HCT116 (cell line): Measurements from ENCODE around the gene HDAC5. TPM values are rescaled to one million over a fixed set of nuclear protein-coding genes. Genes with fewer than 3 reads are reported as not detected.

ENCODE experiments used
- ATAC-seq: fragments of 200-7000 bp; cut with Tn5 transposase; 2 replicates; pipeline ENCODE4 v1.9.1; 2020; ENCODE audit warnings: mild to moderate bottlenecking, moderate library complexity
- BruUV-seq: library from RNA; stranded (reverse); fragments of 400-500 nt; replicated peaks from 2 replicates; lab custom pipeline; 2021; lab: Mats Ljungman, UMichigan
- CTCF ChIA-PET: fragments of 300-600 bp; sonication (Branson Sonifier 250); formaldehyde crosslinking; loops from one replicate; lab custom pipeline; 2021; ENCODE audit warnings: antibody characterized with exemption; lab: Charles Lee
- POLR2A ChIA-PET: fragments of 300-600, 350-600 bp; sonication (Branson Sonifier 250); formaldehyde crosslinking; loops from one replicate; lab custom pipeline; 2021; ENCODE audit warnings: antibody characterized with exemption; lab: Charles Lee
- RAD21 ChIA-PET, 2 experiments: fragments of 300-600 bp; sonication (Branson Sonifier 250); formaldehyde crosslinking; loops; one replicate each; lab custom pipeline; 2023; ENCODE audit warnings: low total read pairs in 2 of 2; ENCODE audit not compliant: uncharacterized antibody in 2 of 2, unreplicated experiment in 2 of 2, low non-redundant PET in 1 of 2; lab: Charles Lee
- DNase-seq: peaks from one replicate; pipeline ENCODE4 v3.0.0-alpha.2; 2010; ENCODE audit warnings: low read depth, low spot score
- H2AFZ ChIP-seq: fragments of 200-600 bp; shearing (Covaris generic), sonication (generic); 2 replicates; pipeline ENCODE4 v1.6.1; 2017; ENCODE audit warnings: low read depth, mixed run types, mixed read lengths, antibody characterized with exemption, low read length; ENCODE audit not compliant: poor library complexity, severe bottlenecking
- H3K27ac ChIP-seq: 2 replicates; pipeline ENCODE4 v1.5.1; 2012; ENCODE audit warnings: low read depth, low read length
- H3K27me3 ChIP-seq: fragments of 200-600 bp; sonication (generic); 2 replicates; pipeline ENCODE4 v1.6.1; 2016; ENCODE audit warnings: mixed run types, low read length, mixed read lengths; ENCODE audit not compliant: insufficient read depth
- H3K36me3 ChIP-seq, 2 experiments: fragments of 200-500 bp in 1 of 2; fragments of 200-600 bp in 1 of 2; sonication (Bioruptor generic) in 1 of 2; sonication (generic) in 1 of 2; 2 replicates each; pipeline versions ENCODE4 v1.5.1 to v1.6.1; 2014 to 2016; ENCODE audit warnings: low read length in 2 of 2, inconsistent platforms in 1 of 2, mixed read lengths in 1 of 2, mixed run types in 1 of 2; ENCODE audit not compliant: insufficient read depth in 2 of 2, control insufficient read depth in 1 of 2
- H3K4me1 ChIP-seq, 2 experiments: fragments of 200-600 bp in 1 of 2; sonication (generic) in 1 of 2; 2 replicates each; pipeline versions ENCODE4 v1.5.1 to v1.6.1; 2012 to 2017; ENCODE audit warnings: low read length in 2 of 2, inconsistent platforms in 1 of 2, mild to moderate bottlenecking in 1 of 2, mixed read lengths in 1 of 2, mixed run types in 1 of 2, moderate library complexity in 1 of 2; ENCODE audit not compliant: insufficient read depth in 2 of 2, control insufficient read depth in 1 of 2
- H3K4me2 ChIP-seq: fragments of 200-600 bp; sonication (generic); 2 replicates; pipeline ENCODE4 v1.6.1; 2017; ENCODE audit warnings: mixed run types, low read length, mixed read lengths
- H3K4me3 ChIP-seq, 2 experiments: fragments of 200-600 bp in 1 of 2; sonication (generic) in 1 of 2; replicated peaks in 1 of 2; 2 replicates each; pipeline ENCODE4 v1.5.1; 2011 to 2016; ENCODE audit warnings: low read length in 2 of 2, control low read depth in 1 of 2, low read depth in 1 of 2, mild to moderate bottlenecking in 1 of 2, mixed read lengths in 1 of 2, mixed run types in 1 of 2
- H3K79me2 ChIP-seq: fragments of 200-600 bp; sonication (generic); 2 replicates; pipeline ENCODE4 v1.6.1; 2017; ENCODE audit warnings: mild to moderate bottlenecking, mixed run types, low read length, moderate library complexity, mixed read lengths; ENCODE audit not compliant: insufficient read depth
- H3K9ac ChIP-seq: fragments of 200-600 bp; sonication (generic); 2 replicates; pipeline ENCODE4 v1.6.1; 2016; ENCODE audit warnings: low read length, mixed read lengths
- H3K9me2 ChIP-seq: fragments of 200-600 bp; sonication (generic), shearing (Covaris generic); 2 replicates; pipeline ENCODE4 v1.6.1; 2017; ENCODE audit warnings: mixed run types, mild to moderate bottlenecking, moderate library complexity; ENCODE audit not compliant: insufficient read depth
- H3K9me3 ChIP-seq, 2 experiments: fragments of 200-500 bp in 1 of 2; fragments of 200-600 bp in 1 of 2; sonication (Bioruptor generic) in 1 of 2; sonication (generic) in 1 of 2; 2 replicates each; pipeline ENCODE4 v1.6.1; 2014 to 2017; ENCODE audit warnings: low read length in 2 of 2, mixed read lengths in 2 of 2, inconsistent platforms in 1 of 2, low read depth in 1 of 2, mild to moderate bottlenecking in 1 of 2, mixed run types in 1 of 2, moderate library complexity in 1 of 2; ENCODE audit not compliant: control insufficient read depth in 1 of 2, insufficient read depth in 1 of 2
- H4K20me1 ChIP-seq: fragments of 200-600 bp; sonication (generic), shearing (Covaris generic); 2 replicates; pipeline ENCODE4 v1.6.1; 2017; ENCODE audit warnings: mixed run types, mild to moderate bottlenecking, moderate library complexity; ENCODE audit not compliant: insufficient read depth
- ATF3 ChIP-seq: IDR thresholded peaks from 2 replicates; pipeline ENCODE4 v1.6.1; 2012
- ELF1 ChIP-seq: IDR thresholded peaks from 2 replicates; pipeline ENCODE4 v1.6.1; 2012; ENCODE audit warnings: low read depth, borderline replicate concordance
- EZH2 ChIP-seq: fragments of 200-600 bp; sonication (generic); IDR thresholded peaks from 2 replicates; pipeline ENCODE4 v1.6.1; 2017; ENCODE audit warnings: antibody characterized with exemption, mixed run types
- JUND ChIP-seq: IDR thresholded peaks from 2 replicates; pipeline ENCODE4 v1.6.1; 2012
- POLR2A ChIP-seq: IDR thresholded peaks from 2 replicates; pipeline ENCODE4 v1.7.0; 2011; ENCODE audit warnings: borderline replicate concordance; ENCODE audit not compliant: insufficient read depth, insufficient read length; ENCODE audit errors: extremely low read depth
- POLR2AphosphoS5 ChIP-seq: IDR thresholded peaks from 2 replicates; pipeline ENCODE4 v1.6.1; 2011; ENCODE audit warnings: mild to moderate bottlenecking, low read depth, low read length, moderate library complexity
- RAD21 ChIP-seq: IDR thresholded peaks from 2 replicates; pipeline ENCODE4 v1.6.1; 2012; ENCODE audit warnings: low read depth, mild to moderate bottlenecking
- SIN3A ChIP-seq: IDR thresholded peaks from 2 replicates; pipeline ENCODE4 v1.6.1; 2012; ENCODE audit warnings: low read depth
- SP1 ChIP-seq: IDR thresholded peaks from 2 replicates; pipeline ENCODE4 v1.6.1; 2012; ENCODE audit warnings: low read depth
- TCF7L2 ChIP-seq: IDR thresholded peaks from 2 replicates; pipeline ENCODE4 v1.7.0; 2011; ENCODE audit warnings: borderline replicate concordance, inconsistent platforms; ENCODE audit not compliant: insufficient read depth, insufficient read length; ENCODE audit errors: extremely low read depth
- YY1 ChIP-seq: IDR thresholded peaks from 2 replicates; pipeline ENCODE4 v1.6.1; 2011; ENCODE audit warnings: low read length, low read depth, moderate library complexity, mild to moderate bottlenecking; ENCODE audit not compliant: insufficient replicate concordance; ENCODE audit errors: extremely low read depth
- ZFX ChIP-seq: fragments of 450-650 bp; IDR thresholded peaks from 2 replicates; pipeline ENCODE4 v1.6.1; 2017
- intact Hi-C: fragments of 100-400 bp; cut with micrococcal nuclease; formaldehyde crosslinking; loops from 2 replicates; pipeline ENCODE4 v1.10.0; 2022
- total RNA-seq: library from RNA; stranded (reverse); gene quantifications from one replicate; pipeline ENCODE4 v1.2.1, GENCODE V29; 2021; ENCODE audit not compliant: unreplicated experiment
- TF ChIP-seq, protein P1 (sequence below): IDR thresholded peaks from 2 replicates; pipeline ENCODE4 v1.6.1; 2012
- TF ChIP-seq, protein P2 (sequence below): IDR thresholded peaks from 2 replicates; pipeline ENCODE4 v1.6.1; 2012; ENCODE audit warnings: low read depth

HDAC5 gene
- total RNA-seq, 1 experiment from 2014 or later, result 32.9 TPM

DNA sequence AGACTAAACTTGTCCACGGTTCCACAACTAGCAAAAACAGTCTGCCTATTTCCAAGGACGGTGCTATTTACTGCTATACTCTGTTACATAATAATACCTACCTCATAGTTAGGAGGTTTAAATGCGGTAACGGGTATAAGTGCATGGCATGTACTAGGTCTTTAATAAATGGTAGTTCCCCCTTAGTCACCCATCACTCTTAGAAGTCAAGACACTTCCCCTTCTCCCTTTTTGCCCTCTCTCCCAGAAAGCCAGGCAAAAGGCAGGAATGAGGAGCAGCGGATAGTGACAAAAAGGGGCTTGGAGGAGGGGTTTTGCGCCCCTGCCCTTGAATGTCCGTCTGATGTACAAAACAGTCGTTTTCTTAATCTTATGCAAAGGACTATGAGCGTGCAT, 55.9 kb downstream of the HDAC5 start:
- Histone ChIP-seq H3K9ac (no peak overlapping the region), H3K27ac (peak overlapping the region; percentile 93; the same call in 1 of the 2 replicates), H2AFZ (no peak overlapping the region), H3K4me1 (peaks cover 18 to 50% of the 10 kb centered on the region in 2 experiments), H4K20me1 (no peaks in the 10 kb centered on the region), H3K79me2 (peaks cover 58% of the 10 kb centered on the region), H3K4me2 (no peak overlapping the region), H3K4me3 (no peak overlapping the region), H3K36me3 (peaks cover 14 to 19% of the 10 kb centered on the region in 2 experiments), H3K9me2 (no peaks in the 10 kb centered on the region)
- ChIA-PET RAD21 (no interaction called here), POLR2A (no interaction called here), CTCF (no interaction called here)
- BruUV-seq, result no TSS peak
- no peak for DNase-seq
- intact Hi-C loops, result no loop called here
- no peak for TF ChIP-seq RAD21
- TF ChIP-seq ZFX, result no peak
- TF ChIP-seq SIN3A, result no peak
- no peak for TF ChIP-seq EZH2
- no peak for TF ChIP-seq JUND
- TF ChIP-seq ATF3, result no peak
- TF ChIP-seq SP1, result no peak
- TF ChIP-seq, protein P1, sequence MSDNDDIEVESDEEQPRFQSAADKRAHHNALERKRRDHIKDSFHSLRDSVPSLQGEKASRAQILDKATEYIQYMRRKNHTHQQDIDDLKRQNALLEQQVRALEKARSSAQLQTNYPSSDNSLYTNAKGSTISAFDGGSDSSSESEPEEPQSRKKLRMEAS, result no peak
- TF ChIP-seq YY1, result no peak
- TF ChIP-seq, all 23 proteins: peak for 0
- no peaks in the 10 kb centered on the region for H3K27me3 ChIP-seq
- no peaks in the 10 kb centered on the region for H3K9me3 ChIP-seq
- no peak for ATAC-seq

- Histone ChIP-seq H4K20me1 (no peaks in the 10 kb centered on the region), H3K36me3 (peaks cover 22 to 28% of the 10 kb centered on the region in 2 experiments), H3K79me2 (peaks cover 59% of the 10 kb centered on the region), H3K9me2 (no peaks in the 10 kb centered on the region), H3K4me2 (peak within 1 kb of the TSS; percentile 99), H3K9me3 (no peaks in the 10 kb centered on the region), H3K27me3 (no peaks in the 10 kb centered on the region), H3K4me1 (peaks cover 14 to 41% of the 10 kb centered on the region in 2 experiments), H3K27ac (peak within 1 kb of the TSS; percentile 93), H3K4me3 (peak within 1 kb of the TSS; percentile 98 to 99), H3K9ac (peak within 1 kb of the TSS; percentile 99), H2AFZ (no peak within 1 kb of the TSS)
- no TSS peak for BruUV-seq
- RAD21 ChIA-PET, result no interaction called here
- TF ChIP-seq POLR2AphosphoS5, result peak; percentile 67
- TF ChIP-seq, protein P2, sequence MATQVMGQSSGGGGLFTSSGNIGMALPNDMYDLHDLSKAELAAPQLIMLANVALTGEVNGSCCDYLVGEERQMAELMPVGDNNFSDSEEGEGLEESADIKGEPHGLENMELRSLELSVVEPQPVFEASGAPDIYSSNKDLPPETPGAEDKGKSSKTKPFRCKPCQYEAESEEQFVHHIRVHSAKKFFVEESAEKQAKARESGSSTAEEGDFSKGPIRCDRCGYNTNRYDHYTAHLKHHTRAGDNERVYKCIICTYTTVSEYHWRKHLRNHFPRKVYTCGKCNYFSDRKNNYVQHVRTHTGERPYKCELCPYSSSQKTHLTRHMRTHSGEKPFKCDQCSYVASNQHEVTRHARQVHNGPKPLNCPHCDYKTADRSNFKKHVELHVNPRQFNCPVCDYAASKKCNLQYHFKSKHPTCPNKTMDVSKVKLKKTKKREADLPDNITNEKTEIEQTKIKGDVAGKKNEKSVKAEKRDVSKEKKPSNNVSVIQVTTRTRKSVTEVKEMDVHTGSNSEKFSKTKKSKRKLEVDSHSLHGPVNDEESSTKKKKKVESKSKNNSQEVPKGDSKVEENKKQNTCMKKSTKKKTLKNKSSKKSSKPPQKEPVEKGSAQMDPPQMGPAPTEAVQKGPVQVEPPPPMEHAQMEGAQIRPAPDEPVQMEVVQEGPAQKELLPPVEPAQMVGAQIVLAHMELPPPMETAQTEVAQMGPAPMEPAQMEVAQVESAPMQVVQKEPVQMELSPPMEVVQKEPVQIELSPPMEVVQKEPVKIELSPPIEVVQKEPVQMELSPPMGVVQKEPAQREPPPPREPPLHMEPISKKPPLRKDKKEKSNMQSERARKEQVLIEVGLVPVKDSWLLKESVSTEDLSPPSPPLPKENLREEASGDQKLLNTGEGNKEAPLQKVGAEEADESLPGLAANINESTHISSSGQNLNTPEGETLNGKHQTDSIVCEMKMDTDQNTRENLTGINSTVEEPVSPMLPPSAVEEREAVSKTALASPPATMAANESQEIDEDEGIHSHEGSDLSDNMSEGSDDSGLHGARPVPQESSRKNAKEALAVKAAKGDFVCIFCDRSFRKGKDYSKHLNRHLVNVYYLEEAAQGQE, result no peak
- TF ChIP-seq SIN3A, result peak; percentile 49; the same call in 1 of the 2 replicates
- TF ChIP-seq YY1, result peak; percentile 89
- peak; percentile 70 for TF ChIP-seq POLR2A
- TF ChIP-seq ZFX, result peak; percentile 67; the same call in 1 of the 2 replicates
- TF ChIP-seq ELF1, result no peak
- TF ChIP-seq TCF7L2, result no peak
- ATAC-seq, result peak; percentile 77
- CTCF ChIA-PET, result no interaction called here
- intact Hi-C loops, result no loop called here
- peak; percentile 72 for DNase-seq
- POLR2A ChIA-PET, result interaction anchor here (0.6 to 1.6 kb wide), 4 partner anchors 45 to 219 kb away, joined by 3 read pairs; partner anchors contain the start of gene HDAC5
Measured at GRCh38 chr17:44066204-44066930, 57.1 kb downstream of the HDAC5 start, which contains the start of gene LSM12. Gene LSM12, minus strand, starts transcription at chr17:44066671. Its CDS starts 84 bp downstream, at chr17:44066587.
